Measurements from ENCODE around the gene PF4V1. TPM values are rescaled to one million over a fixed set of nuclear protein-coding genes. Genes with fewer than 3 reads are reported as not detected.

The PF4V1 gene
- total and polyA plus RNA-seq, 9 of the 15 experiments (the other 6 are each of a cell fraction or from before 2014, with no cell fraction given), result not detected

DNA sequence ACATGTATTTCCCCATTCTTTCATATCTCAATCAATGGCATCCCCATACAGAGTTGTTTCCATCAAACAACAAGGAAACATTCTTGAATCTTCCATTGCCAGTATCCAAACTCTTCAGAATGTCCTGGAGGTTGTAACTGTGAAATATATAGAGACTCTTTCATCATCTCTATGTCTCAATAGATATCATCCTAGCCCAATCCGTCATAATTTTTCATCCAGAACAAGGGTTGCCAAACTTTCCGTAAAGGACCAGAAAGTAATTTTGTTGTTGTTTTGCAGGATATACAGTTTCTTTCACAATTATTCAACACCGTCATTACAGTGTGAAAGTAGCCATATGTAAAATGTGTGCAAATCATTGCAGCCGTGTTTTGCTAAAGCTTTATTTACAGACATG lies 31.8 kb upstream of the PF4V1 start:
- no peak overlapping the region for H3K27ac ChIP-seq (ENCODE audit: extremely low read depth, low read depth, low read length)
- ChIA-PET CTCF (ENCODE audit: low intra/inter-chr PET ratio) (no interaction called here), POLR2A (interaction anchor here (1.3 kb wide), 1 partner anchor 11 kb away, joined by 3 read pairs; no protein-coding TSS in a partner anchor)
- no TSS peak for BruUV-seq (replicated peaks)
- DNase-seq (ENCODE audit: extremely low read depth in 1 of 4, low spot score in 3 of 4), result no peak
- in situ Hi-C loops (cut with MboI) (no loop called here), intact Hi-C loops (cut with micrococcal nuclease) (no loop called here)
- H3K9ac ChIP-seq (ENCODE audit: insufficient read depth in 1 of 2, low read depth in 2 of 2, low read length in 2 of 2), result no peak overlapping the region
- H3K36me3 ChIP-seq (ENCODE audit: control insufficient read depth, insufficient read depth, low read length), result no peaks in the 10 kb centered on the region
- 75% methylated on average over 4 of the region's 4 CpGs for WGBS (ENCODE audit: insufficient coverage, low coverage, missing lambda C conversion rate)
- H3K79me2 ChIP-seq (ENCODE audit: control insufficient read depth, insufficient read depth, low read length), result no peaks in the 10 kb centered on the region
- no peak overlapping the region for H3K4me2 ChIP-seq (ENCODE audit: insufficient read depth, low read length)
- H2AFZ ChIP-seq (ENCODE audit: low read depth, low read length), result no peak overlapping the region
- H3K4me3 ChIP-seq, result no peak overlapping the region
- no peak for FAIRE-seq
- TF ChIP-seq SP1 (CRISPR knock-in tag; IDR thresholded peaks at IDR 0.05) (no peak), TRIM24 (IDR thresholded peaks at IDR 0.05) (peak in 1 of 2 experiments; percentile 50; a peak in 1 of 4 replicates), CEBPG (CRISPR knock-in tag; IDR thresholded peaks at IDR 0.05) (no peak), CEBPG (tag; conservative IDR thresholded peaks at IDR 0.05 in 1 of 2, IDR thresholded peaks at IDR 0.05 in 1 of 2) (peak in 1 of 2 experiments; percentile 68; a peak in 2 of 4 replicates)
- no peaks in the 10 kb centered on the region for H3K9me3 ChIP-seq (replicated peaks; ENCODE audit: control insufficient read depth, insufficient read depth, low read depth, low read length)
- H4K20me1 ChIP-seq (replicated peaks; ENCODE audit: control insufficient read depth, insufficient read depth, low read length), result no peaks in the 10 kb centered on the region
- no peaks in the 10 kb centered on the region for H3K9me1 ChIP-seq (ENCODE audit: control insufficient read depth, insufficient read depth, low read length)
- no peaks in the 10 kb centered on the region for H3K4me1 ChIP-seq (replicated peaks in 1 of 2; ENCODE audit: control insufficient read depth in 2 of 2, insufficient read depth in 2 of 2, low read length in 2 of 2)
- no peaks in the 10 kb centered on the region for H3K27me3 ChIP-seq (ENCODE audit: control insufficient read depth in 2 of 2, insufficient read depth in 2 of 2, low read length in 2 of 2)
- no peak for ATAC-seq

DNA sequence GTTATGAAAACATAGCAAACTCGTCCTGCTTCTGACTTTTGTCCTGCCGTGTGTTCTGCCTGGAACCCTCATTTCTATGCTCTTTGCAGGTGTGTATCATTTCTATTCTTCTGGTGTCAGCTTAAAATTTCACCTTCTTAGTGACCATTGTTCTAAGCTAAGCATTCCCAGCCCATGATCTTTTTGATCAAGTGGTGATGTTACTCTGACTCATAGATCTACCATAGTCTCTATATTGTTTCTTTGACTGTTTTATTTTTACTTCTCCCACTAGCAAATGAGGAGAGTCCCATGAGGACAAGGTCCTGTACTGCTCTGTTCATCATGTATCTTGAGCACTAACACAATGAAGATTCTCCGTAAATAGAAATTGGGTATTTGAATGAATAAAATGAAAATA lies 30.7 kb upstream of the PF4V1 start:
- Histone ChIP-seq H3K27me3 (ENCODE audit: control insufficient read depth in 2 of 2, insufficient read depth in 2 of 2, low read length in 2 of 2) (no peaks in the 10 kb centered on the region), H3K4me1 (replicated peaks in 1 of 2; ENCODE audit: control insufficient read depth in 2 of 2, insufficient read depth in 2 of 2, low read length in 2 of 2) (no peaks in the 10 kb centered on the region), H3K79me2 (ENCODE audit: control insufficient read depth, insufficient read depth, low read length) (no peaks in the 10 kb centered on the region), H3K4me2 (ENCODE audit: insufficient read depth, low read length) (no peak overlapping the region), H3K4me3 (no peak overlapping the region), H4K20me1 (replicated peaks; ENCODE audit: control insufficient read depth, insufficient read depth, low read length) (no peaks in the 10 kb centered on the region), H3K9me1 (ENCODE audit: control insufficient read depth, insufficient read depth, low read length) (no peaks in the 10 kb centered on the region), H3K27ac (ENCODE audit: extremely low read depth, low read depth, low read length) (no peak overlapping the region), H3K9ac (ENCODE audit: insufficient read depth in 1 of 2, low read depth in 2 of 2, low read length in 2 of 2) (no peak overlapping the region), H2AFZ (ENCODE audit: low read depth, low read length) (no peak overlapping the region), H3K9me3 (replicated peaks; ENCODE audit: control insufficient read depth, insufficient read depth, low read depth, low read length) (no peaks in the 10 kb centered on the region), H3K36me3 (ENCODE audit: control insufficient read depth, insufficient read depth, low read length) (no peaks in the 10 kb centered on the region)
- ChIA-PET POLR2A (no interaction called here), CTCF (ENCODE audit: low intra/inter-chr PET ratio) (no interaction called here)
- DNase-seq (ENCODE audit: extremely low read depth in 1 of 4, low spot score in 3 of 4) (no peak), FAIRE-seq (no peak), ATAC-seq (no peak)
- in situ Hi-C loops (cut with MboI) (no loop called here), intact Hi-C loops (cut with micrococcal nuclease) (no loop called here)
- 36% methylated on average over 3 of the region's 3 CpGs for WGBS (ENCODE audit: insufficient coverage, low coverage, missing lambda C conversion rate)
- no TSS peak for BruUV-seq (replicated peaks)
- no peak for TF ChIP-seq KHSRP (IDR thresholded peaks at IDR 0.05)
- no peak for TF ChIP-seq BHLHE40 (IDR thresholded peaks at IDR 0.05; ENCODE audit: low read length)
- TF ChIP-seq CBX5 (IDR thresholded peaks at IDR 0.05; ENCODE audit: borderline replicate concordance, low read depth), result no peak
- TF ChIP-seq NUFIP1 (IDR thresholded peaks at IDR 0.05; ENCODE audit: partially characterized antibody), result no peak
- TF ChIP-seq CHCHD3 (CRISPR knock-in tag; IDR thresholded peaks at IDR 0.05), result no peak
- no peak for TF ChIP-seq SNRNP70 (optimal IDR thresholded peaks at IDR 0.05; ENCODE audit: low read depth, low read length)
- no peak for TF ChIP-seq HNRNPUL1 (IDR thresholded peaks at IDR 0.05; ENCODE audit: low read length)
